IMR-90 (cell line): ENCODE measurements around the gene MRPS26. TPM values are rescaled to one million over a fixed set of nuclear protein-coding genes. Genes with fewer than 3 reads are reported as not detected.

Experiments
- ATAC-seq: fragments of 200-7000 bp; cut with Tn5 transposase; 2 replicates; pipeline ENCODE4 v1.9.1; 2020; ENCODE audit warnings: low read depth, mild to moderate bottlenecking, moderate library complexity
- BruUV-seq: library from RNA; stranded (reverse); fragments of 400-500 nt; replicated peaks from 2 replicates; lab custom pipeline; 2021; lab: Mats Ljungman, UMichigan
- CTCF ChIA-PET: fragments of 300-600 bp; formaldehyde crosslinking; extraction: SDS; loops from one replicate; lab custom pipeline; 2021; ENCODE audit warnings: antibody characterized with exemption; lab: Yijun Ruan, JAX
- POLR2A ChIA-PET: fragments of 300-600 bp; sonication (Branson Sonifier 250); formaldehyde crosslinking; loops from one replicate; lab custom pipeline; 2022; ENCODE audit warnings: antibody characterized with exemption; ENCODE audit not compliant: unreplicated experiment; lab: Charles Lee
- DNase-seq: peaks from one replicate; pipeline ENCODE4 v3.0.0; 2013
- H2AFZ ChIP-seq: replicated peaks from 2 replicates; pipeline ENCODE3; 2013; ENCODE audit warnings: low read length, mild to moderate bottlenecking; ENCODE audit not compliant: poor library complexity
- H2AK5ac ChIP-seq: 2 replicates; pipeline ENCODE4 v1.6.1; 2013; ENCODE audit warnings: low read depth, low read length, inconsistent platforms
- H2AK9ac ChIP-seq: replicated peaks from 2 replicates; pipeline ENCODE3; 2013; ENCODE audit warnings: mild to moderate bottlenecking, low read depth, low read length, moderate library complexity; ENCODE audit not compliant: poor library complexity
- H2BK120ac ChIP-seq: 2 replicates; pipeline ENCODE4 v1.6.1; 2013; ENCODE audit warnings: low read depth, low read length, inconsistent platforms
- H2BK15ac ChIP-seq: 3 replicates; pipeline ENCODE4 v1.6.1; 2013; ENCODE audit warnings: low read depth, low read length, inconsistent platforms
- H2BK20ac ChIP-seq: 2 replicates; pipeline ENCODE4 v1.6.1; 2013; ENCODE audit warnings: low read depth, mild to moderate bottlenecking, inconsistent platforms, low read length, moderate library complexity
- H2BK5ac ChIP-seq: 2 replicates; pipeline ENCODE4 v1.6.1; 2013; ENCODE audit warnings: mild to moderate bottlenecking, low read depth, low read length, inconsistent platforms; ENCODE audit not compliant: poor library complexity, severe bottlenecking
- H3K14ac ChIP-seq: replicated peaks from 2 replicates; pipeline ENCODE4 v1.6.1; 2013; ENCODE audit warnings: low read depth, low read length, inconsistent platforms
- H3K18ac ChIP-seq: 2 replicates; pipeline ENCODE4 v1.6.1; 2013; ENCODE audit warnings: low read depth, low read length, control low read depth
- H3K23ac ChIP-seq: 2 replicates; pipeline ENCODE4 v1.6.1; 2013; ENCODE audit warnings: low read depth, low read length, inconsistent platforms
- H3K27ac ChIP-seq: 2 replicates; pipeline ENCODE4 v1.5.1; 2013; ENCODE audit warnings: mild to moderate bottlenecking, control low read depth, low read length; ENCODE audit not compliant: insufficient read depth
- H3K27me3 ChIP-seq: 2 replicates; pipeline ENCODE4 v1.6.1; 2013; ENCODE audit warnings: low read length; ENCODE audit not compliant: control insufficient read depth, insufficient read depth
- H3K36me3 ChIP-seq: 2 replicates; pipeline ENCODE4 v1.6.1; 2013; ENCODE audit warnings: low read length, mixed read lengths; ENCODE audit not compliant: control insufficient read depth, insufficient read depth
- H3K4ac ChIP-seq: 2 replicates; pipeline ENCODE4 v1.6.1; 2013; ENCODE audit warnings: low read depth, low read length, inconsistent platforms
- H3K4me1 ChIP-seq: 2 replicates; pipeline ENCODE4 v1.6.1; 2013; ENCODE audit warnings: low read length, mixed read lengths; ENCODE audit not compliant: control insufficient read depth, insufficient read depth
- H3K4me2 ChIP-seq: 2 replicates; pipeline ENCODE4 v1.6.1; 2013; ENCODE audit warnings: low read depth, mild to moderate bottlenecking, control low read depth, low read length, moderate library complexity
- H3K4me3 ChIP-seq: 2 replicates; pipeline ENCODE4 v1.5.1; 2013; ENCODE audit warnings: low read depth, mild to moderate bottlenecking, control low read depth, low read length, moderate library complexity; ENCODE audit not compliant: insufficient read depth
- H3K56ac ChIP-seq: 2 replicates; pipeline ENCODE4 v1.6.1; 2013; ENCODE audit warnings: low read length, inconsistent platforms; ENCODE audit not compliant: insufficient read depth; ENCODE audit errors: extremely low read depth
- H3K79me1 ChIP-seq, 2 experiments: 2 replicates each; pipeline ENCODE4 v1.6.1; 2013; ENCODE audit warnings: low read length in 2 of 2, inconsistent platforms in 1 of 2, low read depth in 1 of 2
- H3K9ac ChIP-seq: 2 replicates; pipeline ENCODE4 v1.6.1; 2013; ENCODE audit warnings: low read depth, low read length, control low read depth
- H3K9me1 ChIP-seq: 2 replicates; pipeline ENCODE4 v1.6.1; 2013; ENCODE audit warnings: low read length, inconsistent platforms; ENCODE audit not compliant: insufficient read depth
- H3K9me3 ChIP-seq: 2 replicates; pipeline ENCODE4 v1.6.1; 2013; ENCODE audit warnings: low read length; ENCODE audit not compliant: control insufficient read depth, insufficient read depth
- H4K20me1 ChIP-seq: 2 replicates; pipeline ENCODE4 v1.6.1; 2013; ENCODE audit warnings: low read length, inconsistent platforms; ENCODE audit not compliant: insufficient read depth
- H4K5ac ChIP-seq: 2 replicates; pipeline ENCODE4 v1.6.1; 2013; ENCODE audit warnings: mild to moderate bottlenecking, low read depth, low read length, control low read depth
- H4K8ac ChIP-seq, 2 experiments: 2 replicates each; pipeline ENCODE4 v1.6.1; 2013; ENCODE audit warnings: low read depth in 2 of 2, low read length in 2 of 2, control low read depth in 1 of 2, inconsistent platforms in 1 of 2
- H4K91ac ChIP-seq: 2 replicates; pipeline ENCODE4 v1.6.1; 2013; ENCODE audit warnings: low read depth, low read length, inconsistent platforms; ENCODE audit not compliant: insufficient read depth
- BHLHE40 ChIP-seq: fragments of 150-350 bp; IDR thresholded peaks from 2 replicates; pipeline ENCODE4 v1.6.1; 2016; ENCODE audit warnings: mild to moderate bottlenecking, low read depth, low read length
- CEBPB ChIP-seq: IDR thresholded peaks from 2 replicates; pipeline ENCODE4 v1.6.1; 2012; ENCODE audit warnings: low read depth, low read length, improper control_type of control experiment
- FOS ChIP-seq: fragments of 150-350 bp; IDR thresholded peaks from 2 replicates; pipeline ENCODE4 v1.6.1; 2016; ENCODE audit warnings: low read depth, low read length
- MAFK ChIP-seq: IDR thresholded peaks from 2 replicates; pipeline ENCODE4 v1.6.1; 2012; ENCODE audit warnings: low read depth, low read length, improper control_type of control experiment
- MAZ ChIP-seq: IDR thresholded peaks from 2 replicates; pipeline ENCODE4 v1.6.1; 2012; ENCODE audit warnings: low read depth, mild to moderate bottlenecking, low read length, improper control_type of control experiment, moderate library complexity, borderline replicate concordance
- MXI1 ChIP-seq: IDR thresholded peaks from 2 replicates; pipeline ENCODE4 v1.6.1; 2012; ENCODE audit warnings: low read depth, mild to moderate bottlenecking, low read length, moderate library complexity, borderline replicate concordance
- NFE2L2 ChIP-seq: fragments of 150-350 bp; IDR thresholded peaks from 2 replicates; pipeline ENCODE4 v1.6.1; 2016; ENCODE audit warnings: low read depth, mild to moderate bottlenecking, low read length
- POLR2A ChIP-seq: IDR thresholded peaks from 2 replicates; pipeline ENCODE4 v1.6.1; 2012; ENCODE audit warnings: mild to moderate bottlenecking, low read depth, low read length
- RAD21 ChIP-seq: IDR thresholded peaks from 2 replicates; pipeline ENCODE4 v1.6.1; 2012; ENCODE audit warnings: low read length, improper control_type of control experiment
- RCOR1 ChIP-seq: IDR thresholded peaks from 2 replicates; pipeline ENCODE4 v1.6.1; 2012; ENCODE audit warnings: mild to moderate bottlenecking, low read length, improper control_type of control experiment; ENCODE audit not compliant: insufficient replicate concordance
- RFX5 ChIP-seq: IDR thresholded peaks from 2 replicates; pipeline ENCODE4 v1.8.0; 2012; ENCODE audit warnings: low read depth, mild to moderate bottlenecking, low read length, moderate library complexity
- SMC3 ChIP-seq: fragments of 150-350 bp; IDR thresholded peaks from 2 replicates; pipeline ENCODE4 v1.6.1; 2016; ENCODE audit warnings: low read depth, mild to moderate bottlenecking, antibody characterized with exemption, low read length, moderate library complexity
- WGBS, 2 experiments: methylation state at CpG; one replicate each; pipeline versions ENCODE4 v1.1.5 to v1.1.7; 2013; ENCODE audit warnings: missing lambda C conversion rate in 2 of 2; ENCODE audit not compliant: insufficient read length in 1 of 2; ENCODE audit errors: extremely low coverage in 2 of 2; 5-methylcytosine and 5-hydroxymethylcytosine counted together
- dilution Hi-C: fragments of 300-500 bp; cut with HindIII; formaldehyde crosslinking; loops from one replicate; pipeline ENCODE4 v1.14.3; 2018; ENCODE audit warnings: low sequenced_read_pairs; ENCODE audit not compliant: unreplicated experiment
- in situ Hi-C: fragments of 300-500 bp; cut with MboI; formaldehyde crosslinking; loops from 3 replicates; pipeline ENCODE4 v1.14.3; 2019; ENCODE audit warnings: low sequenced_read_pairs, inconsistent platforms, mixed read lengths
- intact Hi-C: fragments of 100-400 bp; cut with micrococcal nuclease; formaldehyde crosslinking; loops from 2 replicates; pipeline ENCODE4 v1.10.0; 2022
- polyA plus RNA-seq, 3 experiments: library from polyadenylated mRNA; depleted of rRNA; stranded (reverse); fragments of >200 nt; gene quantifications; 2 replicates each; pipeline ENCODE4 v1.2.3, GENCODE V29; 2012; ENCODE audit warnings: low replicate concordance in 1 of 3
- total RNA-seq: library from RNA; depleted of rRNA; stranded (reverse); fragments of >200 nt; gene quantifications from 2 replicates; pipeline ENCODE4 v1.2.3, GENCODE V29; 2012
- TF ChIP-seq, protein P1 (sequence below): fragments of 150-350 bp; IDR thresholded peaks from 2 replicates; pipeline ENCODE4 v1.6.1; 2016; ENCODE audit warnings: low read depth, mild to moderate bottlenecking, low read length, moderate library complexity, borderline replicate concordance
- TF ChIP-seq, protein P2 (sequence below): fragments of 150-350 bp; IDR thresholded peaks from 2 replicates; pipeline ENCODE4 v1.6.1; 2017; ENCODE audit warnings: mild to moderate bottlenecking, antibody characterized with exemption, low read length, low read depth

Gene MRPS26
- total and polyA plus RNA-seq, 2 of the 4 experiments (the other 2 are of a cell fraction): 22.2 to 38.6 TPM

- intact Hi-C loops (no loop called here), dilution Hi-C loops (no loop called here), in situ Hi-C loops (no loop called here)
- no peak overlapping the region for H3K14ac ChIP-seq
- peaks cover 4% of the 10 kb centered on the region; the same call in 1 of the 2 replicates for H3K9me1 ChIP-seq
- BruUV-seq: no TSS peak
- no peak overlapping the region for H2BK120ac ChIP-seq
- peaks cover 4% of the 10 kb centered on the region for H3K4me1 ChIP-seq
- no peak overlapping the region for H3K4ac ChIP-seq
- no peaks in the 10 kb centered on the region for H3K9me3 ChIP-seq
- peaks cover 21% of the 10 kb centered on the region for H3K27me3 ChIP-seq
- no peak overlapping the region for H3K9ac ChIP-seq
- H3K27ac ChIP-seq: no peak overlapping the region
- H3K56ac ChIP-seq: no peak overlapping the region
- no peak overlapping the region for H3K4me2 ChIP-seq
- no peak for DNase-seq
- H4K20me1 ChIP-seq: no peaks in the 10 kb centered on the region
- no peak overlapping the region for H3K4me3 ChIP-seq
- H2BK15ac ChIP-seq: no peak overlapping the region
- POLR2A ChIA-PET: no interaction called here
- H3K18ac ChIP-seq: no peak overlapping the region
- H2AK5ac ChIP-seq: no peak overlapping the region
- no peak overlapping the region for H3K23ac ChIP-seq
- CTCF ChIA-PET: interaction anchor here (0.6 to 1.8 kb wide), 2 partner anchors 14 to 214 kb away, joined by 4 to 8 read pairs; no protein-coding TSS in a partner anchor
- no peak overlapping the region for H4K5ac ChIP-seq
- TF ChIP-seq, protein P1, sequence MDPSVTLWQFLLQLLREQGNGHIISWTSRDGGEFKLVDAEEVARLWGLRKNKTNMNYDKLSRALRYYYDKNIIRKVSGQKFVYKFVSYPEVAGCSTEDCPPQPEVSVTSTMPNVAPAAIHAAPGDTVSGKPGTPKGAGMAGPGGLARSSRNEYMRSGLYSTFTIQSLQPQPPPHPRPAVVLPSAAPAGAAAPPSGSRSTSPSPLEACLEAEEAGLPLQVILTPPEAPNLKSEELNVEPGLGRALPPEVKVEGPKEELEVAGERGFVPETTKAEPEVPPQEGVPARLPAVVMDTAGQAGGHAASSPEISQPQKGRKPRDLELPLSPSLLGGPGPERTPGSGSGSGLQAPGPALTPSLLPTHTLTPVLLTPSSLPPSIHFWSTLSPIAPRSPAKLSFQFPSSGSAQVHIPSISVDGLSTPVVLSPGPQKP: no peak
- TF ChIP-seq RFX5: no peak
- TF ChIP-seq NFE2L2: no peak
- TF ChIP-seq, protein P2, sequence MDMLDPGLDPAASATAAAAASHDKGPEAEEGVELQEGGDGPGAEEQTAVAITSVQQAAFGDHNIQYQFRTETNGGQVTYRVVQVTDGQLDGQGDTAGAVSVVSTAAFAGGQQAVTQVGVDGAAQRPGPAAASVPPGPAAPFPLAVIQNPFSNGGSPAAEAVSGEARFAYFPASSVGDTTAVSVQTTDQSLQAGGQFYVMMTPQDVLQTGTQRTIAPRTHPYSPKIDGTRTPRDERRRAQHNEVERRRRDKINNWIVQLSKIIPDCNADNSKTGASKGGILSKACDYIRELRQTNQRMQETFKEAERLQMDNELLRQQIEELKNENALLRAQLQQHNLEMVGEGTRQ: no peak
- TF ChIP-seq POLR2A: no peak
- no peak for TF ChIP-seq BHLHE40
- no peak for TF ChIP-seq MXI1
- TF ChIP-seq CEBPB: no peak
- TF ChIP-seq RAD21: no peak
- TF ChIP-seq MAZ: no peak
- no peak for TF ChIP-seq SMC3
- no peak for TF ChIP-seq MAFK
- TF ChIP-seq RCOR1: no peak
- no peak for TF ChIP-seq FOS
- no peak overlapping the region for H2BK20ac ChIP-seq
- no peak for ATAC-seq
- no peak overlapping the region for H2AFZ ChIP-seq
- H3K79me1 ChIP-seq: no peaks in the 10 kb centered on the region
- no peak overlapping the region for H2AK9ac ChIP-seq
- no peaks in the 10 kb centered on the region for H3K36me3 ChIP-seq
- no peak overlapping the region for H2BK5ac ChIP-seq
- WGBS, 2 experiments: 73% methylated on average over 5 of the region's 8 CpGs; no CpG with 5 or more reads in 1 of the 2 experiments
- no peak overlapping the region for H4K91ac ChIP-seq
- no peak overlapping the region for H4K8ac ChIP-seq
Observed at GRCh38 chr20:3068075-3068474, 22.2 kb downstream of the MRPS26 start.
